ENCODE data around the gene PDPK1.
"Not testable (repeated sequence)": the region's sequence is repeated elsewhere in the genome, so short reads cannot be mapped to it uniquely, and the experiment has no call there.

PDPK1 gene

DNA sequence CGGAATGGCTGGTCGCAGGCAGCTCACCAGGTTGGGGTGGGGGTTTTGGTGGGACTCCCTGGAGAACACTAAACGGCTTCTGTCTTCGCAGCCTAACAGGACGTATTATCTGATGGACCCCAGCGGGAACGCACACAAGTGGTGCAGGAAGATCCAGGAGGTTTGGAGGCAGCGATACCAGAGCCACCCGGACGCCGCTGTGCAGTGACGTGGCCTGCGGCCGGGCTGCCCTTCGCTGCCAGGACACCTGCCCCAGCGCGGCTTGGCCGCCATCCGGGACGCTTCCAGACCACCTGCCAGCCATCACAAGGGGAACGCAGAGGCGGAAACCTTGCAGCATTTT lies 59.7 kb downstream of the PDPK1 start:
- Histone ChIP-seq H3K4me1 (ENCODE audit: insufficient read depth, low read length, severe bottlenecking) (peaks cover under 1% of the 10 kb centered on the region), H3F3A (ENCODE audit: insufficient read depth, low read length) (no peaks in the 10 kb centered on the region), H3K9ac (ENCODE audit: low read length) (no peak overlapping the region), H3K9me3 (ENCODE audit: low read length) (no peaks in the 10 kb centered on the region), H3K4me2 (ENCODE audit: low read length) (no peak overlapping the region), H3K4me3 (ENCODE audit: low read depth, low read length, poor library complexity, severe bottlenecking) (no peak overlapping the region), H3K9me2 (ENCODE audit: low read depth, low read length) (no peaks in the 10 kb centered on the region), H3K79me2 (ENCODE audit: insufficient read depth, low read length) (no peaks in the 10 kb centered on the region), H3K27ac (ENCODE audit: low read depth, low read length, poor library complexity, severe bottlenecking) (no peak overlapping the region), H2AFZ (ENCODE audit: low read length) (no peak overlapping the region), H4K20me1 (ENCODE audit: insufficient read depth, low read length) (no peaks in the 10 kb centered on the region), H3K36me3 (ENCODE audit: insufficient read depth, low read length) (peaks cover 46% of the 10 kb centered on the region), H3K27me3 (ENCODE audit: insufficient read depth, low read length) (no peaks in the 10 kb centered on the region)
- no peak for TF ChIP-seq EZH2 (IDR thresholded peaks at IDR 0.05; ENCODE audit: borderline replicate concordance, low read length)
- TF ChIP-seq, protein P1, sequence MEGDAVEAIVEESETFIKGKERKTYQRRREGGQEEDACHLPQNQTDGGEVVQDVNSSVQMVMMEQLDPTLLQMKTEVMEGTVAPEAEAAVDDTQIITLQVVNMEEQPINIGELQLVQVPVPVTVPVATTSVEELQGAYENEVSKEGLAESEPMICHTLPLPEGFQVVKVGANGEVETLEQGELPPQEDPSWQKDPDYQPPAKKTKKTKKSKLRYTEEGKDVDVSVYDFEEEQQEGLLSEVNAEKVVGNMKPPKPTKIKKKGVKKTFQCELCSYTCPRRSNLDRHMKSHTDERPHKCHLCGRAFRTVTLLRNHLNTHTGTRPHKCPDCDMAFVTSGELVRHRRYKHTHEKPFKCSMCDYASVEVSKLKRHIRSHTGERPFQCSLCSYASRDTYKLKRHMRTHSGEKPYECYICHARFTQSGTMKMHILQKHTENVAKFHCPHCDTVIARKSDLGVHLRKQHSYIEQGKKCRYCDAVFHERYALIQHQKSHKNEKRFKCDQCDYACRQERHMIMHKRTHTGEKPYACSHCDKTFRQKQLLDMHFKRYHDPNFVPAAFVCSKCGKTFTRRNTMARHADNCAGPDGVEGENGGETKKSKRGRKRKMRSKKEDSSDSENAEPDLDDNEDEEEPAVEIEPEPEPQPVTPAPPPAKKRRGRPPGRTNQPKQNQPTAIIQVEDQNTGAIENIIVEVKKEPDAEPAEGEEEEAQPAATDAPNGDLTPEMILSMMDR (IDR thresholded peaks at IDR 0.05; ENCODE audit: low read length), result no peak

DNA sequence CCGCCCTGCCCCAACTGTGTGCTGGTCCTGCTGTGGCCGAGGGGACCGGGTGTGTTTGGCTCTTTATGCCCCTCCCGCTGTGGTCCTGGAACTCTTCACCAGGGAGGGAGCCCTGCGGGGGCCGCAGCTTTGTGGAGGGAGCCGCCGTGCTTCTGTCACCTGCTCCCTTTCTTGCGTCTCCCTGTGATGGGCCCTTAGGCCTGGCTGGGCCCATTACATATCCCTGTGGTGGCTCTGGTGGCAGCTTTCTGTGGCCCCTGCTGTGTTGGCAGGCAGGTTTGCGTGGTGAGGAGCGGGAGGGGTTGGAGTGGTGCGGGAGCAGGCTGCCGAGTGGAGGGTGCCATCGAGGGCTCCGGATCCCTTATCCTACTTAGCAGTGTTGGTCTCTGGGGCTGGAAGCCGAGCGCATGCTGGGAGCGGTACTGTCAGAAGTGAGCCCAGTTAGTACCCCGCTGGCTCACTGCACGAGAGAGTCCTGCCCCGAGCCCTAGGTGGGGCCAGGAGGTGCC lies 60.4 kb downstream of the PDPK1 start:
- peaks cover 43% of the 10 kb centered on the region for H3K36me3 ChIP-seq (ENCODE audit: insufficient read depth, low read length)
- H3F3A ChIP-seq (ENCODE audit: insufficient read depth, low read length), result no peaks in the 10 kb centered on the region
- H3K9me2 ChIP-seq (ENCODE audit: low read depth, low read length), result no peaks in the 10 kb centered on the region
- no peak overlapping the region for H3K4me3 ChIP-seq (ENCODE audit: low read depth, low read length, poor library complexity, severe bottlenecking)
- H3K27me3 ChIP-seq (ENCODE audit: insufficient read depth, low read length), result no peaks in the 10 kb centered on the region
- H3K27ac ChIP-seq (ENCODE audit: low read depth, low read length, poor library complexity, severe bottlenecking), result no peak overlapping the region
- no peak for TF ChIP-seq EZH2 (IDR thresholded peaks at IDR 0.05; ENCODE audit: borderline replicate concordance, low read length)
- TF ChIP-seq, protein P1 (IDR thresholded peaks at IDR 0.05; ENCODE audit: low read length), result no peak
- peaks cover 5% of the 10 kb centered on the region for H3K4me1 ChIP-seq (ENCODE audit: insufficient read depth, low read length, severe bottlenecking)
- no peak overlapping the region for H3K9ac ChIP-seq (ENCODE audit: low read length)
- H3K79me2 ChIP-seq (ENCODE audit: insufficient read depth, low read length), result no peaks in the 10 kb centered on the region
- H3K9me3 ChIP-seq (ENCODE audit: low read length), result no peaks in the 10 kb centered on the region
- H4K20me1 ChIP-seq (ENCODE audit: insufficient read depth, low read length), result no peaks in the 10 kb centered on the region
- no peak overlapping the region for H3K4me2 ChIP-seq (ENCODE audit: low read length)
- H2AFZ ChIP-seq (ENCODE audit: low read length), result no peak overlapping the region

DNA sequence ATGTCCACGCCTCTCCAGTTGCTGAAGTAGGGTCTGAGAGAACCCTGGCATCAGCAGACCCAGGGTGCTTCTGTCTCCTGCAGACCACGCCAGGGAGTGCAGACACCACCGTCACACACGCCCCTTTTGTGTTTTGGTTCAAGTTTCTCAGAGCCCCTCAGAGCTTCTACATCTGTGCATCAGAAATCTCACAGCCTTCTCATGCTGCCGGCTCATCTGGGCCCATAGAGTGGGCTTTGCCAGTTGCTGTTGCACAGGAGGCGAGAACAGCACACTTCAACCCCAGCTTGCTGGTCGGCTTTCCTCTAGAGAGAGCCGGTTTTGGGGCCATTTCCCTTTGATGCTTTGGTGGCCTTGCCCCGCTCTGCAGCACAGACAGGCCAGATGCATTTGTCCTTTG lies 60.9 kb downstream of the PDPK1 start:
- Histone ChIP-seq H3K27me3 (ENCODE audit: insufficient read depth, low read length) (no peaks in the 10 kb centered on the region), H3F3A (ENCODE audit: insufficient read depth, low read length) (no peaks in the 10 kb centered on the region), H3K27ac (ENCODE audit: low read depth, low read length, poor library complexity, severe bottlenecking) (no peak overlapping the region), H3K79me2 (ENCODE audit: insufficient read depth, low read length) (no peaks in the 10 kb centered on the region), H3K4me3 (ENCODE audit: low read depth, low read length, poor library complexity, severe bottlenecking) (no peak overlapping the region), H4K20me1 (ENCODE audit: insufficient read depth, low read length) (no peaks in the 10 kb centered on the region), H3K9me2 (ENCODE audit: low read depth, low read length) (no peaks in the 10 kb centered on the region), H3K36me3 (ENCODE audit: insufficient read depth, low read length) (peaks cover 40% of the 10 kb centered on the region), H3K9ac (ENCODE audit: low read length) (no peak overlapping the region), H3K9me3 (ENCODE audit: low read length) (no peaks in the 10 kb centered on the region), H3K4me2 (ENCODE audit: low read length) (no peak overlapping the region), H2AFZ (ENCODE audit: low read length) (no peak overlapping the region), H3K4me1 (ENCODE audit: insufficient read depth, low read length, severe bottlenecking) (peaks cover 5% of the 10 kb centered on the region)
- TF ChIP-seq, protein P1 (IDR thresholded peaks at IDR 0.05; ENCODE audit: low read length), result no peak
- no peak for TF ChIP-seq EZH2 (IDR thresholded peaks at IDR 0.05; ENCODE audit: borderline replicate concordance, low read length)

DNA sequence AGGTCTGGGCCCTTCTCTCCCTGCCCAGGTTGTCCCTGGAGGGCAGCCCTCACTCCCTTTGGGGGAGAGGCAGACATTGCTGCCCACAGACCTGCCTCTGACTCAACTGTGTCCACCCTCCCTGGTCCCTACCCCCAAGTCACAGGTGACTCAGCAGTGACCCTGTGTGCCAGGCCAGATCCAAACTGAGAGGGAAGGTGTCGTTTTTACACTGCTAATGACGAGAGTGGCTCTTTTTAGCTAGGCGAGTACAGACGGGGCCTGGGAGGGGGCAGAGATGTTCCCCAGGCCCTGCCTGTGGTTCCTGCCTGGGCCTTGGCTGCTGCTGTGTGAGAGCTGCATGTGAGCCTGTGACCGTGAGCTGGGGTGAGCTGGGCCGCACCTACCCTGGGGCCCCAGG lies 61.3 kb downstream of the PDPK1 start:
- not testable (repeated sequence) for H3K9me2 ChIP-seq (ENCODE audit: low read depth, low read length); H3K9me3 ChIP-seq (ENCODE audit: low read length); H3F3A ChIP-seq (ENCODE audit: insufficient read depth, low read length); H4K20me1 ChIP-seq (ENCODE audit: insufficient read depth, low read length); H3K4me3 ChIP-seq (ENCODE audit: low read depth, low read length, poor library complexity, severe bottlenecking); H2AFZ ChIP-seq (ENCODE audit: low read length); H3K27ac ChIP-seq (ENCODE audit: low read depth, low read length, poor library complexity, severe bottlenecking); H3K27me3 ChIP-seq (ENCODE audit: insufficient read depth, low read length); H3K4me2 ChIP-seq (ENCODE audit: low read length); H3K4me1 ChIP-seq (ENCODE audit: insufficient read depth, low read length, severe bottlenecking); H3K9ac ChIP-seq (ENCODE audit: low read length); H3K79me2 ChIP-seq (ENCODE audit: insufficient read depth, low read length)
- peaks cover 38% of the 10 kb centered on the region for H3K36me3 ChIP-seq (ENCODE audit: insufficient read depth, low read length)

DNA sequence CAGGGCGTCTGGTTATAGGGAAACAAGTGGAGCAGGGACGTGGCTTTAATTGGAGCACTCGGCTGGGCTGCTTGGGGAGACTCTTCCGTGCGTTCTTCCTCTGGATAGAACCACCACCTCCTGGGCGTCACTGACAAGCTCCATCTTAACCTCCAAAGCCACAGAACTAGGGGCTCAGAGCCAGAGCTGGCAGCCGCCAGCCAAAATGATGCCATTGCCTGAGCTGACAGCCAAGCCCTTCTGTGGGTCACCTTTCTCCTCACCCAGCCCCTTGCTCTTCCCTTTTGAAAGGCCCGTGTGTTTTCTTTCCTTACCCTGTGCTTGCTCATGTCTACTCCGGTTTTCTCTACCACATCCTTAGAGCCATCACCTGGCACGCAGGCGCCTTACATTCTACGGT lies 62.0 kb downstream of the PDPK1 start:
- H3K4me1 ChIP-seq (ENCODE audit: insufficient read depth, low read length, severe bottlenecking); H3K9me3 ChIP-seq (ENCODE audit: low read length); H3K4me2 ChIP-seq (ENCODE audit: low read length); H3K79me2 ChIP-seq (ENCODE audit: insufficient read depth, low read length); H3K27ac ChIP-seq (ENCODE audit: low read depth, low read length, poor library complexity, severe bottlenecking); H3K9ac ChIP-seq (ENCODE audit: low read length); H4K20me1 ChIP-seq (ENCODE audit: insufficient read depth, low read length); H3K4me3 ChIP-seq (ENCODE audit: low read depth, low read length, poor library complexity, severe bottlenecking); H3F3A ChIP-seq (ENCODE audit: insufficient read depth, low read length); H2AFZ ChIP-seq (ENCODE audit: low read length); H3K27me3 ChIP-seq (ENCODE audit: insufficient read depth, low read length); H3K9me2 ChIP-seq (ENCODE audit: low read depth, low read length): not testable (repeated sequence)
- peaks cover 38% of the 10 kb centered on the region for H3K36me3 ChIP-seq (ENCODE audit: insufficient read depth, low read length)

All from OCI-LY1 (cell line).